SU-DHL-6 (cell line): ENCODE data around the gene MTHFR.

Experiments
- H2AFZ ChIP-seq: fragments of 200-600 bp; sonication (generic); 2 replicates; pipeline ENCODE4 v1.6.1; 2014; ENCODE audit warnings: low read depth, mild to moderate bottlenecking, moderate library complexity, mixed read lengths, antibody characterized with exemption, low read length; ENCODE audit not compliant: severe bottlenecking
- H3F3A ChIP-seq: fragments of 200-600 bp; shearing (Covaris generic); 2 replicates; pipeline ENCODE4 v1.6.0; 2016; ENCODE audit warnings: antibody characterized with exemption, mild to moderate bottlenecking; ENCODE audit not compliant: insufficient read depth
- H3K27ac ChIP-seq: fragments of 200-600 bp; sonication (generic); 2 replicates; pipeline ENCODE4 v1.5.1; 2016; ENCODE audit warnings: low read depth, mild to moderate bottlenecking, low read length, moderate library complexity, mixed read lengths
- H3K27me3 ChIP-seq: fragments of 200-600 bp; sonication (generic), shearing (Covaris generic); 2 replicates; pipeline ENCODE4 v1.6.0; 2014; ENCODE audit warnings: mild to moderate bottlenecking, low read length
- H3K36me3 ChIP-seq: fragments of 200-600 bp; sonication (generic); 2 replicates; pipeline ENCODE4 v1.6.1; 2014; ENCODE audit warnings: mild to moderate bottlenecking, low read length, mixed read lengths
- H3K4me2 ChIP-seq: fragments of 300-600, 200-600 bp; shearing (Covaris generic), sonication (generic); 2 replicates; pipeline ENCODE4 v1.6.0; 2014; ENCODE audit warnings: low read length, low read depth, mild to moderate bottlenecking; ENCODE audit not compliant: poor library complexity, severe bottlenecking
- H3K4me3 ChIP-seq: fragments of 200-600 bp; sonication (generic); 2 replicates; pipeline ENCODE4 v1.5.1; 2014; ENCODE audit warnings: antibody characterized with exemption, low read length, mild to moderate bottlenecking, mixed read lengths; ENCODE audit not compliant: insufficient read depth, poor library complexity, severe bottlenecking
- H3K79me2 ChIP-seq: fragments of 200-600 bp; sonication (generic); 2 replicates; pipeline ENCODE4 v1.6.1; 2014; ENCODE audit warnings: mild to moderate bottlenecking, low read length, moderate library complexity; ENCODE audit not compliant: insufficient read depth
- H3K9ac ChIP-seq: fragments of 200-600 bp; sonication (generic); 2 replicates; pipeline ENCODE4 v1.7.0; 2014; ENCODE audit warnings: mild to moderate bottlenecking, low read length
- H3K9me2 ChIP-seq: fragments of 200-600 bp; sonication (generic); replicated peaks from 2 replicates; pipeline ENCODE4 v1.6.1; 2014; ENCODE audit warnings: low read length; ENCODE audit not compliant: insufficient read depth
- H3K9me3 ChIP-seq: fragments of 200-600 bp; sonication (generic); 2 replicates; pipeline ENCODE4 v1.6.1; 2014; ENCODE audit warnings: low read length, mixed read lengths; ENCODE audit not compliant: insufficient read depth
- H4K20me1 ChIP-seq: fragments of 200-600 bp; sonication (generic); 2 replicates; pipeline ENCODE4 v1.6.1; 2014; ENCODE audit warnings: low read depth, mild to moderate bottlenecking, antibody characterized with exemption, low read length, moderate library complexity, mixed read lengths
- EZH2phosphoT487 ChIP-seq: fragments of 200-600 bp; sonication (generic), shearing (Covaris generic); conservative IDR thresholded peaks from 2 replicates; pipeline ENCODE4 v1.6.1; 2018; ENCODE audit warnings: mild to moderate bottlenecking, antibody characterized with exemption, low read length, moderate library complexity, mixed read lengths
- TF ChIP-seq, protein P1 (sequence below): fragments of 200-600 bp; sonication (generic); IDR thresholded peaks from one replicate; pipeline ENCODE4 v1.5.1; 2017; ENCODE audit warnings: antibody characterized with exemption, mild to moderate bottlenecking, low read length, moderate library complexity; ENCODE audit not compliant: insufficient read depth, poor library complexity, severe bottlenecking

Gene MTHFR

DNA sequence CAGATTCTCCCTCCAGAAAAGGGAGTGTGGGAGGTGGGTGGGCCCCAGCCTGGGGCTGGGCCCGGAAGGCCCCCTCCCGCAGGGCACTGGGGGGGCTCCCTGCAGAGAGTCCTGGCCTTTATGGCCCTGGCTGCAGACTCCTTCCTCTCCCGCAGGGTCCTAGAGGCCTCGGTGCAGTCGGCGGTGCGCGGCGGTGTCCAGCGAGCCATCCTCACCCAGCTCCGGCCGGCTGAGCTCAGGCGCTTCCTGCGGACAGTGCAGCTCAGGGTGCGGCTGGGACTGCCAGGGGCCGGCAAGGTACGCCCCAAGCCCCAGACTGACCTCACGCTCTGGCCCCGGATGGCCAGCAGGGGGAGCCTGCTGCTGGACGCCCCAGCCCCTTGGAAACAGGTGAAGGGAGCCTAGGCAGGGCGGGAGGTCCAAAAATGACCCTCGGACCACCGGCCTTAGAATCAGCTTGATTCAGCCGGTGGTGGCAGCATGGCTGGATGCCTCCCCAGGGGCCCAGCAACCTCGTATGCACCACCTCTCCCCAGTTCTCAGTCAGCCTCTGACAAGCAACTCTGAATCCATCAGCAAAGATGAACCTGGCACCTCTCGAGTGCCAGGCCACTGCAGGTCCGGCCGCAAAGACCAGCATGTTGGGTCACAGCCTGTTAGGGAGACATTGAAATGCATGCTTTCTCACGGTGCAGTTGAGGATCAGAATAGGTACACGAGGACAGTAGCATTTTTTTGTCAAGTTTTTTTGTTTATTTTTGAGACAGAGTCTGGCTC is 20.6 kb downstream of the MTHFR start:
- Histone ChIP-seq H3K9me3 (no peaks in the 10 kb centered on the region), H3K9me2 (no peaks in the 10 kb centered on the region), H3K27me3 (no peaks in the 10 kb centered on the region), H3F3A (no peaks in the 10 kb centered on the region), H4K20me1 (no peaks in the 10 kb centered on the region), H3K36me3 (no peaks in the 10 kb centered on the region), H3K4me2 (no peak overlapping the region), H2AFZ (no peak overlapping the region), H3K9ac (no peak overlapping the region), H3K79me2 (no peaks in the 10 kb centered on the region), H3K4me3 (no peak overlapping the region), H3K27ac (no peak overlapping the region)
- TF ChIP-seq, protein P1, sequence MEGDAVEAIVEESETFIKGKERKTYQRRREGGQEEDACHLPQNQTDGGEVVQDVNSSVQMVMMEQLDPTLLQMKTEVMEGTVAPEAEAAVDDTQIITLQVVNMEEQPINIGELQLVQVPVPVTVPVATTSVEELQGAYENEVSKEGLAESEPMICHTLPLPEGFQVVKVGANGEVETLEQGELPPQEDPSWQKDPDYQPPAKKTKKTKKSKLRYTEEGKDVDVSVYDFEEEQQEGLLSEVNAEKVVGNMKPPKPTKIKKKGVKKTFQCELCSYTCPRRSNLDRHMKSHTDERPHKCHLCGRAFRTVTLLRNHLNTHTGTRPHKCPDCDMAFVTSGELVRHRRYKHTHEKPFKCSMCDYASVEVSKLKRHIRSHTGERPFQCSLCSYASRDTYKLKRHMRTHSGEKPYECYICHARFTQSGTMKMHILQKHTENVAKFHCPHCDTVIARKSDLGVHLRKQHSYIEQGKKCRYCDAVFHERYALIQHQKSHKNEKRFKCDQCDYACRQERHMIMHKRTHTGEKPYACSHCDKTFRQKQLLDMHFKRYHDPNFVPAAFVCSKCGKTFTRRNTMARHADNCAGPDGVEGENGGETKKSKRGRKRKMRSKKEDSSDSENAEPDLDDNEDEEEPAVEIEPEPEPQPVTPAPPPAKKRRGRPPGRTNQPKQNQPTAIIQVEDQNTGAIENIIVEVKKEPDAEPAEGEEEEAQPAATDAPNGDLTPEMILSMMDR, result peak; percentile 89
- no peak for TF ChIP-seq EZH2phosphoT487

DNA sequence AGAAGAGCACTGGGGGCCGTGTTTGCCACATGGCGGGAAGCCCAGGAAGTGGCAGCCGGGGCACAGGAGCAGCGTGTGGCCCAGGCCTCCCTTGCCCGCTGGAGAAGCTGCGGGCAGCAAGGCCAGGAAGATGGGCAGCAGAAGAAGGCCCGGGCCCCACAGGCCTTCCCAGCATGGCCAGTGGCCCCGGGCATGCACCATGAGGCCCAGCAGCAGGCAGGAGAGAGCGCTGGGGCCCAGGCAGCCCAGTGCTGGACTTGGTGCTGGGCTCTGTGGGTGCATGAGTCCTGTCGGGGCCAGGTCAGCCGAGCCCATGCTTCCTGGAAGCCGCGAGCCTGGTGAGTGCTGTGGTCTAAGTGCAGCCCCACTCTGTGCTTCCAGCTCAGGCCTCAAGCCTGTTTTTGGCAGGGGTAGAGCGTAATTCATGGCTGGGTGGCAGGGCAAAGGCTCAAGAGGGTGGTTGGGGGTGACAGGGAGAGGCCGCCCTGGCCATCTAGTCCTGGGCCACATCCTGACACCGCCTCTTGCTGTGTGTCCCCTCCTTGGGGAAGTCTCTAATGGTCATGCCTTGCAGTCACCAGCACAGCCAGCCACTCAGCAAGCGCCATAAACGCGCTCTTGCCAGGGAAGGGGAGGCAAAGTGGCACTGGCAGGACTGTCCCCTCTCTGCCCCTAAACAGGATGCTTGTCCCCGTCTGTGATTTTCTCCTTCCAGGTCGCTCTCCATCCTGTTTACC is 21.3 kb downstream of the MTHFR start:
- H4K20me1 ChIP-seq, result no peaks in the 10 kb centered on the region
- H3K79me2 ChIP-seq, result no peaks in the 10 kb centered on the region
- no peaks in the 10 kb centered on the region for H3F3A ChIP-seq
- no peaks in the 10 kb centered on the region for H3K36me3 ChIP-seq
- H3K9ac ChIP-seq, result no peak overlapping the region
- H3K4me3 ChIP-seq, result no peak overlapping the region
- TF ChIP-seq, protein P1, result no peak
- TF ChIP-seq EZH2phosphoT487, result no peak
- H3K27ac ChIP-seq, result no peak overlapping the region
- H3K9me3 ChIP-seq, result no peaks in the 10 kb centered on the region
- H3K9me2 ChIP-seq, result no peaks in the 10 kb centered on the region
- H3K4me2 ChIP-seq, result no peak overlapping the region
- no peak overlapping the region for H2AFZ ChIP-seq
- no peaks in the 10 kb centered on the region for H3K27me3 ChIP-seq

DNA sequence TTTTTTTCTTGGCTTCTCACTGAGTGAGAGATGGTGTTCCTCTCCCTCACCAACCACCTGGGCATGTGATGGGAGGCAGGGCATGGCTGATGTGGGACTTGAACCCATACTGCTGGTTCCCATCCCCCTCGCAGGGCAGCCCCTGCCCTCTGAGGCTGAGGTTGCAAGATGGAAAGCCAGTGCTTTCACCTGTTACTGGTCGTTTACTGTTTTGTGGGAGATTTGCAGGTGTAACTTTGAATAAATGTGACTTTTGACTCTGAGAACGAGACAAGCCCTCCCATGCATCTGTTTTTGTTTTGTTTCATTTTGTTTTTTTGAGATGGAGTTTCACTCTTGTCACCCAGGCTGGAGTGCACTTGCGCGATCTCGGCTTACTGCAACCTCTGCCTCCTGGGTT is 22.2 kb downstream of the MTHFR start:
- Histone ChIP-seq H2AFZ (no peak overlapping the region), H3K4me3 (no peak overlapping the region), H3F3A (no peaks in the 10 kb centered on the region), H3K9me2 (no peaks in the 10 kb centered on the region), H3K27ac (no peak overlapping the region), H3K9me3 (no peaks in the 10 kb centered on the region), H3K4me2 (no peak overlapping the region), H3K9ac (no peak overlapping the region), H3K79me2 (no peaks in the 10 kb centered on the region), H3K27me3 (no peaks in the 10 kb centered on the region), H4K20me1 (no peaks in the 10 kb centered on the region), H3K36me3 (no peaks in the 10 kb centered on the region)
- TF ChIP-seq, protein P1, result no peak
- TF ChIP-seq EZH2phosphoT487, result no peak
